Left lung (tissue), 10 donors: ENCODE measurements around the gene JDP2. TPM values are rescaled to one million over a fixed set of nuclear protein-coding genes. Genes with fewer than 3 reads are reported as not detected.

Experiments used
- ATAC-seq: fragments of 200-7000 bp; cut with Tn5 transposase; one replicate; pipeline ENCODE4 v1.9.1; 2020; ENCODE audit warnings: moderate library complexity
- DNase-seq, 4 donors: peaks; one replicate each; pipeline ENCODE4 v3.0.0-alpha.2; 2013 to 2020
- H3K27ac ChIP-seq, 2 donors: fragments of 200-600 bp; sonication (generic) in 1 of 2; one replicate each; pipeline versions ENCODE4 v1.5.0 to v1.8.0; 2020 to 2021
- H3K27me3 ChIP-seq, 2 donors: fragments of 200-600 bp; sonication (generic) in 1 of 2; one replicate each; pipeline versions ENCODE4 v1.5.0 to v1.8.0; 2020 to 2021
- H3K36me3 ChIP-seq, 2 donors: fragments of 200-600 bp; sonication (generic) in 1 of 2; one replicate each; pipeline versions ENCODE4 v1.5.0 to v1.8.0; 2020 to 2021
- H3K4me1 ChIP-seq, 2 donors: fragments of 200-600 bp; one replicate each; pipeline ENCODE4 v1.8.0; 2021
- H3K4me3 ChIP-seq, 2 donors: fragments of 200-600 bp; sonication (generic) in 1 of 2; one replicate each; pipeline versions ENCODE4 v1.5.0 to v1.8.0; 2020 to 2021; ENCODE audit warnings: mild to moderate bottlenecking in 1 of 2
- H3K9me3 ChIP-seq, 2 donors: fragments of 200-600 bp; sonication (generic) in 1 of 2; one replicate each; pipeline versions ENCODE4 v1.5.0 to v1.8.0; 2020 to 2021
- CTCF ChIP-seq, 2 donors: fragments of 200-600 bp; sonication (generic) in 1 of 2; IDR thresholded peaks; one replicate each; pipeline versions ENCODE4 v1.5.0 to v1.8.0; 2021; ENCODE audit warnings: antibody characterized with exemption in 2 of 2
- intact Hi-C, 2 donors: fragments of 100-400 bp; cut with DNase I; formaldehyde crosslinking; loops; one replicate each; pipeline versions ENCODE4 v1.11.2 to v1.14.2; 2022
- polyA plus RNA-seq, 6 donors: library from polyadenylated mRNA; unstranded; fragments of 120-200 nt; gene quantifications; one replicate each; pipeline ENCODE4 v1.2.1, GENCODE V29; 2013; ENCODE audit not compliant: insufficient read length in 6 of 6
- total RNA-seq, 2 donors: library from RNA; stranded (reverse); fragmentation: NEBNext Ultra II Directional; extraction: Animal tissue kit (Norgen Biotek cat#: 25700); gene quantifications; one replicate each; pipeline ENCODE4 v1.2.1, GENCODE V29; 2021
- donor health status: DM: no; HTN: yes; CAD: no.
- donor health status: DM: no; HTN: no; CAD: no.

The JDP2 gene
- total and polyA plus RNA-seq, 8 donors = 20.3 to 57.6 (median 26.8) TPM

GRCh38 chr14:75448209-75448608 is 20.4 kb downstream of the JDP2 start:
- H3K27ac ChIP-seq = no peak overlapping the region
- peaks cover 0 to 50% of the 10 kb centered on the region in 2 donors for H3K36me3 ChIP-seq
- no peak for DNase-seq
- no peak overlapping the region for H3K4me3 ChIP-seq
- no peak for TF ChIP-seq CTCF (IDR thresholded peaks at IDR 0.05)
- no peaks in the 10 kb centered on the region for H3K27me3 ChIP-seq
- H3K4me1 ChIP-seq = peaks cover 26 to 77% of the 10 kb centered on the region in 2 donors
- intact Hi-C loops = no loop called here
- no peaks in the 10 kb centered on the region for H3K9me3 ChIP-seq
- no peak for ATAC-seq

- ATAC-seq (no peak), DNase-seq (no peak)
- intact Hi-C loops = no loop called here
- no peaks in the 10 kb centered on the region for H3K9me3 ChIP-seq
- no peak for TF ChIP-seq CTCF (IDR thresholded peaks at IDR 0.05)
- no peaks in the 10 kb centered on the region for H3K27me3 ChIP-seq
- no peak overlapping the region for H3K4me3 ChIP-seq
- peak overlapping the region in 1 of 2 donors; percentile 1 for H3K27ac ChIP-seq
- peaks cover 0 to 44% of the 10 kb centered on the region in 2 donors for H3K36me3 ChIP-seq
- peaks cover 33 to 82% of the 10 kb centered on the region in 2 donors for H3K4me1 ChIP-seq
Measured at GRCh38 chr14:75449036-75449435, 21.2 kb downstream of the JDP2 start.

- peaks cover 38 to 84% of the 10 kb centered on the region in 2 donors for H3K4me1 ChIP-seq
- peaks cover 0 to 43% of the 10 kb centered on the region in 2 donors for H3K36me3 ChIP-seq
- H3K27me3 ChIP-seq = no peaks in the 10 kb centered on the region
- H3K27ac ChIP-seq = peak overlapping the region in 1 of 2 donors; percentile 1
- no peak for ATAC-seq
- no peak for DNase-seq
- intact Hi-C loops = no loop called here
- no peak overlapping the region for H3K4me3 ChIP-seq
- no peak for TF ChIP-seq CTCF (IDR thresholded peaks at IDR 0.05)
- no peaks in the 10 kb centered on the region for H3K9me3 ChIP-seq
Measured at GRCh38 chr14:75449696-75450095, 21.9 kb downstream of the JDP2 start.

GRCh38 chr14:75450381-75451276 is 22.8 kb downstream of the JDP2 start:
- no peaks in the 10 kb centered on the region for H3K9me3 ChIP-seq
- no peak overlapping the region for H3K4me3 ChIP-seq
- H3K27ac ChIP-seq = no peak overlapping the region
- H3K27me3 ChIP-seq = no peaks in the 10 kb centered on the region
- intact Hi-C loops = no loop called here
- DNase-seq = peak in 1 of 4 donors; percentile 53
- peak; percentile 71 for ATAC-seq
- TF ChIP-seq CTCF (IDR thresholded peaks at IDR 0.05) = no peak
- peaks cover 45 to 93% of the 10 kb centered on the region in 2 donors for H3K4me1 ChIP-seq
- peaks cover 0 to 40% of the 10 kb centered on the region in 2 donors for H3K36me3 ChIP-seq

- intact Hi-C loops = no loop called here
- Histone ChIP-seq H3K9me3 (no peaks in the 10 kb centered on the region), H3K36me3 (peaks cover 0 to 55% of the 10 kb centered on the region in 2 donors), H3K27ac (peak overlapping the region; percentile 37 to 70), H3K27me3 (no peaks in the 10 kb centered on the region), H3K4me1 (peaks cover 45 to 94% of the 10 kb centered on the region in 2 donors), H3K4me3 (no peak overlapping the region)
- ATAC-seq = no peak
- no peak for TF ChIP-seq CTCF (IDR thresholded peaks at IDR 0.05)
- no peak for DNase-seq
Measured at GRCh38 chr14:75452324-75452723, 24.5 kb downstream of the JDP2 start.
